GM19397 (cell line): ENCODE measurements around the gene MAP4K4.
"Not testable (repeated sequence)": the region's sequence is repeated elsewhere in the genome, so short reads cannot be mapped to it uniquely, and the experiment has no call there.

Experiments
- ATAC-seq: cut with Tn5 transposase; IDR thresholded peaks from one replicate; pipeline ENCODE4 v1.9.1; 2021; ENCODE audit warnings: mild to moderate bottlenecking, moderate library complexity; ENCODE audit not compliant: unreplicated experiment

Gene MAP4K4

DNA sequence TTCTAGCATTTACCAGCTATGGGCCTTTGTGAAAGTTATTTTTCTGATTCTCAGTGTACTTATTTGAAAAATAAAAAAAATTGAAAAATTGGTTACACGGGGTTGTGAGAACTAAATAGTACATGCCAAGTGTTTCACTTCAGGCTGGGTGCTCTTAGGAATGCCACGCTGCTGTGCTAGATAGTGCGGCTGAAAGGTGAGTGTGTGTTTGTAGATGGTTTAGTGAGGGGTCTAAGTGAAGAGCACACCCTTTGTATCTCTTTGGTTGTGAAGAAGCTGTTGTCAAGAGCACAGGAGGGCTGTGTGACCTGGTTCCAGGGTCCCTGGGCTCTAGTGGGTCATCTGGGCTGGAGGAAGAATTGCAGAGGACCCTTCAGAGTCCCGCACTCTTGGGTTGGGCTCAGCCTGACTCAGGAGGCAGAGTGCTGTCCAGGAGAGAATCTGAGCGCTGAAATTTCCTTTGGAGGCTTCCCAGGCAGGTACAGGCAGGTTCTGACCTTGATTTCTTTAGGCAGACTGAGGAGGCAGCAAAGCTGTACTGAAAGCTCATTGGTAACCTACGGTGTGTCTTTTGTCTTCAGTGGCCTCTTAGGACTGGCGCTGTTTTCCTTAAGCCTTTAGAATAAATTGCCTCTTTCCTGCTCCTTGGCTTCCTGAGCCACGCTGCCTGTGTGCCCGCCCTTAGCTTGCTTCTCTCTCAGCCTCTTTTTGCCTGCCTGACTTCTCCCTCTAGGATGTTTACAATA is 44.4 kb downstream of the MAP4K4 start:
- no peak for ATAC-seq

GRCh38 chr2:101742547-101742946 is 45.0 kb downstream of the MAP4K4 start:
- ATAC-seq = no peak

- no peak for ATAC-seq
Observed at GRCh38 chr2:101743288-101743687, 45.8 kb downstream of the MAP4K4 start.

DNA sequence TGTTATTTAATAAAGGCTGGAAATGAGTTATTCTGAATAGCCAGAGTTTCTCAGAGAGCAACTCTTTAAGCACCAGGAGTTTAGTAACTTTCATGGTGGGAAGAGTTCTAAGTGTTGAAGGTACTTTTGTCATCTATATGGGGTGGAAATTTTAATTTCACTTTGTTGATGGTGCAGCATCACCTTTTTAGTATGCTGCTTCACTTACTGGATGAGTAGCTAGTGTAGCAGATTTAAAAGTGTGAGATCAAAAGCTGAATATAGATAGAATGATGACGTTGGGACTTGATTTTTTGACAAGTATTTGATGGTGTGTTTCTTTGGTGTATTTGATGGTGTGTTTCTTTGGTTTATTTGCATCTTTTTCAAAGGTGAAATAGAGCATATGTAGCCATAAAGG is 47.3 kb downstream of the MAP4K4 start:
- no peak for ATAC-seq

DNA sequence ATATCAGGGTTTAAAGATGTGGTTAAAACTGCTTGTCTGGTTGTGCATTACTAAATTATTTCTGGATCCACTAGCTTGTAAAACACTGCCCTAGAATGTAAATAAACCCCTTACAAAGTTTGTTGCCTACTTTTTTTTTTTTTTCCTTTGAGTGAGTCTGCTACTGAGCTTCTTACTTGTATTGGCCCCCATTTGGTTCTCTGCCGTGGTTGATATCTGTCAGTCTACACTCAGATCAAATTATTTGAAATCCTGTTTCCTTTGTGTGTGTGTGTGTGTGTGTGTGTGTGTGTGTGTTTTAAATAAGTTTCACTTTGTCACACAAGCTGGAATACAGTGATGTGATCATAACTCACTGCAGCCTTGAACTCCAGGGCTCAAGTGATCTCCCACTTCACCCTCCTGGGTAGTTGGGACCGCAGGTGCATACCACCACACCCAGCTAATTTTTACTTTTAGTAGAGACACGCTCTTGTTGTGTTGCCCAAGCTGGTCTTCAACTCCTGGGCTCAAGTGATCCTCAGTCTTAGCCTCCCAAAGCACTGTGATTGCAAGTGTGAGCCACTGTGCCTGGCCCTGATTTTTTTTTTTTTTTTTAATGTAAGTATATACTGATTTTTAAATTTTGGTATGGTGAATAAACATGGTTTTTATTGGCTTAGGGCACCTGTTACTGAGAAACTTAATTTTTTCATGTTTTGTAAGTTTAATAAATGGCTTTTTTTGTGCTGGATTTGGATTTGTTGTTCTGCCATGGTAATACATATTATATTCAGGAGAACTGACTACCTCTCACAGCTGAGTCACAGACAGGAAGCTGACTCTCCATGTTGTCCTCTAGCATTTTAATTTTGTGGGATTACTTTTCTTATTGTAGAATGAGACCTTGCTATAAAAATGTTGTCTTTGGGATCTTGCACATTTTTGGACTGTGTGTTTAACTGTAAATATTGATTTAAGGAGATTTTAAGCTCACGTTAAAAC is 48.5 kb downstream of the MAP4K4 start:
- no peak for ATAC-seq

GRCh38 chr2:101748000-101748399 is 50.5 kb downstream of the MAP4K4 start:
- ATAC-seq = no peak

DNA sequence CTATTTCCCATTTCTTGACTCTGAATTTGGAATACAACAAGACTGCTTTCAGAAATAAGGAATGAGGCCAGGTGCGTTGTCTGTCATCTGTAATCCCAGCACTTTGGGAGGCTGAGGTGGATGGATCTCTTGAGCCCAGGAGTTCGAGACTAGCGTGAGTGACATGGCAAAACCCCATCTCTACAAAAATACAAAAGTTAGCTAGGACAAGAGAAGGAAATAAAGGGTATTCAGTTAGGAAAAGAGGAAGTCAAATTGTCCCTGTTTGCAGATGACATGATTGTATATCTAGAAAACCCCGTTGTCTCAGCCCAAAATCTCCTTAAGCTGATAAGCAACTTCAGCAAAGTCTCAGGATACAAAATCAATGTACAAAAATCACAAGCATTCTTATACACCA is 51.0 kb downstream of the MAP4K4 start:
- not testable (repeated sequence) for ATAC-seq

DNA sequence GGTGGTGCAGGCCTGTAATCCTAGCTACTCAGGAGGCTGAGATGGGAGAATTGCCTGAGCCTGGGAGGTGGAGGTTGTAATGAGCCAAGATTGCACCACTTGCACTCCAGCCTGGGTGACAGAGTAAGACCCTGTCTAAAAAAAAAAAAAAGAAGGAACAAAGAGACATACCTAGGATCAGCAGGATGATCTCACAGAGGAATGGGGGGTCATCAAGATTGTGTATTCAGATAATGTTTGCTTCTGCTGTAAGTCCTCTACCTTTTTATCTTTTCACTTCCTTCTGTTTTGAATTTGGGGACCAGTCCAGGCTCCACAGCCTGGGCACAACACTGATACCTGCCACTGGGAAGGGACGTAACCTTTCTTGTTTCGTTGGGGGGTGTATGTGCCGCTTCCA is 53.2 kb downstream of the MAP4K4 start:
- no peak for ATAC-seq

- no peak for ATAC-seq
Observed at GRCh38 chr2:101751276-101751815, 53.8 kb downstream of the MAP4K4 start.

DNA sequence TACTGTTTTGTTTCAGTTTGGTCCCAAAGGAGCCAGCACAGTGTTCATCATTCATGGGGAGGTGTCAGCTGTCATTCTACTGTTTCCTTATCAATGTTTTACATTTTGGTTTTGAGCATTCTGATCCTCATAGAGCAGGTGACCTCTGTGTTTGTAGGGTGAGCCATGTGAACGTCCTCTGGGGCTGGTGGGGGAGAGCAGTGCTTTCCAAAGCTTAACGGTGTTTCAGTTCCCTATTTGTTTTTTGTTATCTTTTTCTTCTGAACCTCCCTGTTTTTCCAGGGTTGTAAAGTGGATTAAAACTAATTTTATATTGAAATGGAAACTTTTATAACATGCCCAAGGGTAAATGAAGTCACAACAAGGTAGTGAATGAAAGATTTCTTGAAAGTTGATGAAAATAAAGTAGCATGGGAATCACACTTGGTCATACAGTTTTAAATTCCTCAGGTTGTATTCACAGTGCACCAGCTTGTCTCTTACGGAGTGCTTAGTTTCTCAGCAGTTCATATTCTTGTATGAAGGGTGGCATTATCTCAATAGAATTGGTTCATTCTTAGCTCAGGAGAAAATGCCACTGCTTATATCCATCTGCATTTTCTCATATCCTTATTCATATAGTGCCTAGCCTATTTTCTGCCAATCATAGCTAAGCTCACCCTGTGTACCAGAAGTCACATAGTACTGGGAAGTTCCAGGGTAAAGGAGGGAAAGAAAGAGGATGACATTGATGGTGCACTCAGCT is 54.5 kb downstream of the MAP4K4 start:
- ATAC-seq = peak; percentile 81

GRCh38 chr2:101752716-101753616 is 55.5 kb downstream of the MAP4K4 start:
- ATAC-seq = no peak

DNA sequence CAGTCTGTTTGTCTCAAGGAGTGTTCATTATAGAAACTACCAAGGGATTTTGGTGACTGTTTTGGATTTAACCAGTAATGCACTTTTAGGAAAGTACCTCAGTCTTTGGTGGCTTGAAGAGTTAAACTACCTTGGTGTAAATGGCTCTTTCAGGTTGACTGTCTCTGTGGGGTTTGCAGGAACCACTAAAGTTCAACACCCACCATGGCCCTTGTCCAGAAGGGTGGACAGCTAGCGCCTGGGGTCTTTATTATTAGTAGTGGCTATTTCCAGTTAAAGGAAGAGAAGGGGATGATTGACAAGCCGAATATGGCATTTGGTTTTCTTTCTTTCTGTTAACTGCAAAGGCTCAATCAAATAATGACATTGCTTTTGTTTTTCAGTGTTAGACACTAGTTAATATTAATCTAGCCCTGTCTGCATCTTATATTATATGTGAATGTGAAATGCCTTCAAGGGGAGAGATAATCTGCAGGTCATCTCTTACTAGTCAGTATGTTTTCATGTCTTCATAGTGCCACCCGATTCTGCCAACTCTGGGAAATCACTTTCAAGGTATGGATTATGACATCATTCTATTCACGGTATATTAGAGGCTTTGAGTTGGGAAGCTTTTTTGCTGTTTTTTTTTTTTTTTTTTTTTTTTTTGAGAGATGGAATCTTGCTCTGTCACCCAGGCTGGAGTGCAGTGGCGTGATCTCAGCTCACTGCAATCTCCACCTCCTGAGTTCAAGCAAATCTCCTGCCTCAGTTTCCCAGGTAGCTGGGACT is 56.4 kb downstream of the MAP4K4 start:
- no peak for ATAC-seq

GRCh38 chr2:101754618-101755017 is 57.1 kb downstream of the MAP4K4 start:
- ATAC-seq = no peak

GRCh38 chr2:101756266-101756665 is 58.8 kb downstream of the MAP4K4 start:
- no peak for ATAC-seq

DNA sequence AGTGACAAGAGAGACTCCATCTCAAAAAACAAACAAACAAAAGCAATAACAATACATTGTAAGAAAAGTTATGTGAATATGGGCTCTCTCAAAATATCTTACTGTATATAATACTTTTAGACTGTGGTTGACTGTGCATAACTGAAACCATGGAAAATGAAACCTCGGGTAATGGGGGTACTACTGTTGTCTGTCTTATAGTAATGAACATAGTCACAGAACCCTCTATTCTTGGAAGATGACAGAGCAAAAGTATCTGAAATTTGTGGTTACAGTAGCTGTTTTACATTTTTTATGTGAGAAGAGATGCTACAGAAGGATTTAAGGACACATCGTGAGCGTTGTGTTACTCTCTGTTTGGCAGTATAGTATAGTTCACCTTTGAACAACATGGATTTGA is 60.5 kb downstream of the MAP4K4 start:
- ATAC-seq = no peak

GRCh38 chr2:101759162-101759561 is 61.7 kb downstream of the MAP4K4 start:
- no peak for ATAC-seq

GRCh38 chr2:101762451-101763171 is 65.1 kb downstream of the MAP4K4 start:
- no peak for ATAC-seq

- ATAC-seq = no peak
Observed at GRCh38 chr2:101763496-101764333, 66.2 kb downstream of the MAP4K4 start.
